ENCODE results near the gene SLC25A12. TPM values are rescaled to one million over a fixed set of nuclear protein-coding genes. Genes with fewer than 3 reads are reported as not detected.

SLC25A12 gene
- total and polyA plus RNA-seq, 2 experiments from 2014 or later, result 15.1 to 17.6 TPM

GRCh38 chr2:171798156-171798820 lies 95.8 kb downstream of the SLC25A12 start:
- H3K27me3 ChIP-seq (replicated peaks; ENCODE audit: insufficient read depth), result no peaks in the 10 kb centered on the region
- H3K27ac ChIP-seq, result peak overlapping the region; percentile 69
- no peaks in the 10 kb centered on the region for H3K36me3 ChIP-seq (ENCODE audit: low read depth)
- DNase-seq, result peak; percentile 80
- TF ChIP-seq EZH2phosphoT487 (IDR thresholded peaks at IDR 0.05; ENCODE audit: insufficient read depth, low read depth) (no peak), EZH2 (IDR thresholded peaks at IDR 0.05; ENCODE audit: insufficient read depth, poor library complexity, severe bottlenecking) (no peak)
- no peaks in the 10 kb centered on the region for H4K20me1 ChIP-seq (ENCODE audit: insufficient read depth)
- no peaks in the 10 kb centered on the region for H3K9me3 ChIP-seq (ENCODE audit: low read depth)
- H3K4me2 ChIP-seq (ENCODE audit: unreplicated experiment), result peak overlapping the region; percentile 35
- H3K9ac ChIP-seq, result peak overlapping the region; percentile 34; the same call in 1 of the 2 replicates
- 38 to 39% methylated on average over 6 of the region's 6 CpGs for WGBS, 2 experiments (ENCODE audit: low coverage in 1 of 2, low lambda C conversion rate in 2 of 2, missing lambda C conversion rate in 2 of 2)
- H2AFZ ChIP-seq, result peak overlapping the region; percentile 30; the same call in 1 of the 2 replicates
- H3K4me1 ChIP-seq (ENCODE audit: insufficient read depth), result peaks cover 19% of the 10 kb centered on the region
- H3K9me2 ChIP-seq (ENCODE audit: insufficient read depth), result no peaks in the 10 kb centered on the region
- in situ Hi-C loops (cut with MboI), result no loop called here
- no peak overlapping the region for H3K4me3 ChIP-seq
- H3K79me2 ChIP-seq (ENCODE audit: insufficient read depth), result no peaks in the 10 kb centered on the region
- H3F3A ChIP-seq (ENCODE audit: insufficient read depth), result peaks cover 19% of the 10 kb centered on the region

DNA sequence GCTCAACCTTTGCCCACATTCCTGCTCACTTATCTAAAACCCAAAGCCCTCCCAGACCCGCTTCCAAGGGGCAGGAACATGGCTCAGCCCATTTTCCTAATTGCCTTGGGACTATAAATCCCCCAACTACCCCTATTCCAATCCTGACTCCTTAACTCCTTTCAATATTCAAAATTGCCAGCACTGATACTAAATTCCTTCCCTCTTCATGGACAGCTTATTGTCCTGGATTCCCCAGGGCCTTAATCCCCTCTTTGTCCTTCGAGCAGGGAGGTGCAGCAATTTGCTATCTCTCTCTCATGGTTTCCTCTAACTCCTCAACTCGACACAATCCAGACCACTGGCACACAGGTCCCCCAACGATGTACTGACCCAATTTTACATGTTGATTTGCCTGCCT lies 99.1 kb downstream of the SLC25A12 start:
- Histone ChIP-seq H3K27me3 (replicated peaks; ENCODE audit: insufficient read depth) (no peaks in the 10 kb centered on the region), H3K79me2 (ENCODE audit: insufficient read depth) (no peaks in the 10 kb centered on the region), H3F3A (ENCODE audit: insufficient read depth) (peaks cover 19% of the 10 kb centered on the region), H3K4me2 (ENCODE audit: unreplicated experiment) (no peak overlapping the region), H3K4me1 (ENCODE audit: insufficient read depth) (peaks cover 19% of the 10 kb centered on the region), H3K9ac (no peak overlapping the region), H3K36me3 (ENCODE audit: low read depth) (peaks cover 4% of the 10 kb centered on the region; the same call in 1 of the 2 replicates), H3K4me3 (no peak overlapping the region), H3K27ac (no peak overlapping the region), H4K20me1 (ENCODE audit: insufficient read depth) (no peaks in the 10 kb centered on the region), H2AFZ (no peak overlapping the region), H3K9me3 (ENCODE audit: low read depth) (no peaks in the 10 kb centered on the region), H3K9me2 (ENCODE audit: insufficient read depth) (no peaks in the 10 kb centered on the region)
- TF ChIP-seq EZH2 (IDR thresholded peaks at IDR 0.05; ENCODE audit: insufficient read depth, poor library complexity, severe bottlenecking), result no peak
- WGBS, 2 experiments (ENCODE audit: low coverage in 1 of 2, low lambda C conversion rate in 2 of 2, missing lambda C conversion rate in 2 of 2), result 86 to 88% methylated on average over 4 of the region's 4 CpGs
- in situ Hi-C loops (cut with MboI), result no loop called here
- no peak for DNase-seq

GRCh38 chr2:171793691-171794678 lies 100.1 kb downstream of the SLC25A12 start:
- WGBS, 2 experiments (ENCODE audit: low coverage in 1 of 2, low lambda C conversion rate in 2 of 2, missing lambda C conversion rate in 2 of 2), result 69 to 74% methylated on average over 6 of the region's 6 CpGs
- H3K4me1 ChIP-seq (ENCODE audit: insufficient read depth), result peaks cover 16% of the 10 kb centered on the region
- peak; percentile 41 for DNase-seq

DNA sequence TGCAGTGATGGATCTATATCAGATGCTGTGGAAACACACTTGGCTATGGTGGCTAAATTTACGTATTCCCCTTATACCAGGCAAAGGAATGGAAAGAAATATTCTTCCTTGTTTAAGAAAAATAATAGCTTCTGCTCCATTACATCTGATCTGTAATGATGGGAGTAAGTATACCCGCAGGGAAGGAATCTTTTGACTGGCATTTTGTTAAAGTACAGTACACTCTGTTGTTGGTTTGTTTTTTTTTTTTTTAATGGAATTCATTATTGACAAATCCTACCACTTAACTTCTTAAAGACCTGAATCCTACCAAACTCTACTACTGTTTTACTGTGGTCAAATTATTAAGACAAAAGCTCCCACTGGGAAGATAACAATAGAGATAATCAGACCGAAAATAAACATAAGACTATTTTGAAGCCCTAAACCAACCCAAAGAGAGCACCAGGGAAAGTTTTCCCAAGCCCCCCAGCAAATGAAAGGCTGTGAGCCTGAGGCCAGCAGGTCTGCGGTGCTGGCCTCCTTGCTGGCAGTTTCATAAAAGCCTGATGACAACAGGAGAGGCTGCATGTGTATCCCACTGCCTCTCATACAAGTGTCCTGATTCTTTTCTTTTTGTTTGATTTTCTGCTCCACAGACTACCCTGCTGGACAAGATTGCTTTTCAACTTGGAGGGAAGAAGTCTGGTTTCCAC lies 101.0 kb downstream of the SLC25A12 start:
- Histone ChIP-seq H3K27ac (no peak overlapping the region), H2AFZ (no peak overlapping the region), H3K36me3 (ENCODE audit: low read depth) (peaks cover 7% of the 10 kb centered on the region; the same call in 1 of the 2 replicates), H3K4me1 (ENCODE audit: insufficient read depth) (peaks cover 7% of the 10 kb centered on the region), H3K4me2 (ENCODE audit: unreplicated experiment) (no peak overlapping the region), H3K9me3 (ENCODE audit: low read depth) (no peaks in the 10 kb centered on the region), H3K9me2 (ENCODE audit: insufficient read depth) (no peaks in the 10 kb centered on the region), H3K79me2 (ENCODE audit: insufficient read depth) (no peaks in the 10 kb centered on the region), H4K20me1 (ENCODE audit: insufficient read depth) (no peaks in the 10 kb centered on the region), H3K4me3 (no peak overlapping the region), H3K9ac (no peak overlapping the region), H3K27me3 (replicated peaks; ENCODE audit: insufficient read depth) (no peaks in the 10 kb centered on the region), H3F3A (ENCODE audit: insufficient read depth) (peaks cover 2% of the 10 kb centered on the region; the same call in 1 of the 2 replicates)
- DNase-seq, result no peak
- WGBS, 2 experiments (ENCODE audit: low coverage in 1 of 2, low lambda C conversion rate in 2 of 2, missing lambda C conversion rate in 2 of 2), result 82 to 85% methylated on average over 4 of the region's 4 CpGs
- TF ChIP-seq EZH2phosphoT487 (IDR thresholded peaks at IDR 0.05; ENCODE audit: insufficient read depth, low read depth), result no peak
- no peak for TF ChIP-seq EZH2 (IDR thresholded peaks at IDR 0.05; ENCODE audit: insufficient read depth, poor library complexity, severe bottlenecking)
- in situ Hi-C loops (cut with MboI), result no loop called here

More at GRCh38 chr2:171793691-171794678, 100.1 kb downstream of the SLC25A12 start:
- no peak overlapping the region for H3K4me2 ChIP-seq (ENCODE audit: unreplicated experiment)
- in situ Hi-C loops (cut with MboI), result no loop called here
- H3K27ac ChIP-seq, result no peak overlapping the region
- no peak overlapping the region for H3K9ac ChIP-seq
- no peak overlapping the region for H2AFZ ChIP-seq
- H4K20me1 ChIP-seq (ENCODE audit: insufficient read depth), result no peaks in the 10 kb centered on the region
- peaks cover 4% of the 10 kb centered on the region; the same call in 1 of the 2 replicates for H3K36me3 ChIP-seq (ENCODE audit: low read depth)
- no peak for TF ChIP-seq EZH2phosphoT487 (IDR thresholded peaks at IDR 0.05; ENCODE audit: insufficient read depth, low read depth)
- H3K79me2 ChIP-seq (ENCODE audit: insufficient read depth), result no peaks in the 10 kb centered on the region
- peaks cover 12% of the 10 kb centered on the region for H3F3A ChIP-seq (ENCODE audit: insufficient read depth)
- H3K9me2 ChIP-seq (ENCODE audit: insufficient read depth), result no peaks in the 10 kb centered on the region
- no peaks in the 10 kb centered on the region for H3K9me3 ChIP-seq (ENCODE audit: low read depth)
- H3K4me3 ChIP-seq, result no peak overlapping the region
- no peaks in the 10 kb centered on the region for H3K27me3 ChIP-seq (replicated peaks; ENCODE audit: insufficient read depth)
